AG04450 (cell line): ENCODE data around the gene VPS11. TPM values are rescaled to one million over a fixed set of nuclear protein-coding genes. Genes with fewer than 3 reads are reported as not detected.

ENCODE experiments used
- CTCF ChIA-PET: fragments of 300-600, 350-600 bp; formaldehyde crosslinking; extraction: SDS; loops from one replicate; lab custom pipeline; 2022; ENCODE audit warnings: antibody characterized with exemption, inconsistent platforms; lab: Charles Lee
- POLR2A ChIA-PET: fragments of 350-600 bp; formaldehyde crosslinking; extraction: SDS; loops from one replicate; lab custom pipeline; 2021; ENCODE audit warnings: antibody characterized with exemption, inconsistent platforms; lab: Yijun Ruan, JAX
- DNase-seq: peaks from one replicate; pipeline ENCODE4 v3.0.0-alpha.2; 2011; ENCODE audit warnings: low read depth, low spot score
- H3K27ac ChIP-seq: one replicate; pipeline ENCODE4 v1.5.1; 2012; ENCODE audit warnings: low read depth, low read length, control low read depth
- H3K27me3 ChIP-seq: one replicate; pipeline ENCODE4 v1.6.0; 2012; ENCODE audit warnings: low read length; ENCODE audit not compliant: control insufficient read depth, insufficient read depth
- H3K4me3 ChIP-seq: 2 replicates; pipeline ENCODE4 v1.5.1; 2011; ENCODE audit warnings: mild to moderate bottlenecking, low read depth, low read length, control low read depth
- H3K9me3 ChIP-seq: 2 replicates; pipeline ENCODE4 v1.5.1; 2012; ENCODE audit warnings: low read length; ENCODE audit not compliant: control insufficient read depth, insufficient read depth
- polyA plus RNA-seq: library from polyadenylated mRNA; depleted of rRNA; stranded (reverse); fragments of >200 nt; gene quantifications from 2 replicates; pipeline ENCODE4 v1.2.3, GENCODE V29; 2011
- TF ChIP-seq, protein P1 (sequence below): IDR thresholded peaks from 2 replicates; pipeline ENCODE4 v1.5.1; 2011; ENCODE audit warnings: low read depth, low read length, control low read depth, inconsistent platforms

Gene VPS11
- polyA plus RNA-seq, 1 experiment: 9.9 TPM

DNA sequence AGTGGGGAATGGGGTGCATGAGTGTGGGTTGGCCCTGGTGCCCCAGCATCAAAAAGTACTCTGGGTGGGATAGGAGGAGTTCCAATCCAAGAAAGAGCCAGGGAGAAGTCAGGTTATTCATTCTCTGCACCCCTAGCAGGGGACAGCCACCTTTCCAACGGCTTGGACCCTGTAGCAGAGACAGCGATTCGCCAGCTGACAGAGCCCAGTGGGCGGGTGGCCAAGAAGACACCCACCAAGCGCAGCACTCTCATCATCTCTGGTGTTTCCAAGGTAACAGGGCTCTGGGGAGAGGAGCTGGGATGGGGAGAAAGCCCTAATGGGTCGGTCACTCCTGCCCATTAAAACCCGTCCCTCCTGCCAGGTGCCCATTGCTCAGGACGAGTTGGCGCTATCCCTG is 46.1 kb downstream of the VPS11 start:
- no peaks in the 10 kb centered on the region for H3K9me3 ChIP-seq
- DNase-seq: no peak
- TF ChIP-seq, protein P1, sequence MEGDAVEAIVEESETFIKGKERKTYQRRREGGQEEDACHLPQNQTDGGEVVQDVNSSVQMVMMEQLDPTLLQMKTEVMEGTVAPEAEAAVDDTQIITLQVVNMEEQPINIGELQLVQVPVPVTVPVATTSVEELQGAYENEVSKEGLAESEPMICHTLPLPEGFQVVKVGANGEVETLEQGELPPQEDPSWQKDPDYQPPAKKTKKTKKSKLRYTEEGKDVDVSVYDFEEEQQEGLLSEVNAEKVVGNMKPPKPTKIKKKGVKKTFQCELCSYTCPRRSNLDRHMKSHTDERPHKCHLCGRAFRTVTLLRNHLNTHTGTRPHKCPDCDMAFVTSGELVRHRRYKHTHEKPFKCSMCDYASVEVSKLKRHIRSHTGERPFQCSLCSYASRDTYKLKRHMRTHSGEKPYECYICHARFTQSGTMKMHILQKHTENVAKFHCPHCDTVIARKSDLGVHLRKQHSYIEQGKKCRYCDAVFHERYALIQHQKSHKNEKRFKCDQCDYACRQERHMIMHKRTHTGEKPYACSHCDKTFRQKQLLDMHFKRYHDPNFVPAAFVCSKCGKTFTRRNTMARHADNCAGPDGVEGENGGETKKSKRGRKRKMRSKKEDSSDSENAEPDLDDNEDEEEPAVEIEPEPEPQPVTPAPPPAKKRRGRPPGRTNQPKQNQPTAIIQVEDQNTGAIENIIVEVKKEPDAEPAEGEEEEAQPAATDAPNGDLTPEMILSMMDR: no peak
- H3K4me3 ChIP-seq: no peak overlapping the region
- no peak overlapping the region for H3K27ac ChIP-seq
- ChIA-PET POLR2A (no interaction called here), CTCF (no interaction called here)
- no peaks in the 10 kb centered on the region for H3K27me3 ChIP-seq

DNA sequence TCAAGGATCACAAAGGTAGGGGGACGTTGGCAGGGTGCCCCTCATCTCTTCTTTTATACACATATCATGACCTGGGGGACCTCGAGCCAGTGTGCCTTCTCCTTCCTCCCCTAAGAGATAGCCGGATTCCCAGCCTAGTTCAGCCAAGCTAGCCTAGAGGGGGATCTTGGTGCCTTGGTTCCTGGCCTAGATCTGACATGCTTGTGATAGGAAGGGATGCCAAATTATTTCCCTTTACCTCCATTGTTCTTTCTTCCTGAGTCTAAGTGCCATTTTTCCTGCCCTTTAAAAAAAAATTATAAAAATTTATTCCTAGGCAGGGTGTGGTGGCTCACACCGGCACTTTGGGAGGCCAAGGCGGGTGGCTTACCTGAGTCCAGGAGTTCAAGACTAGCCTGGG is 46.7 kb downstream of the VPS11 start:
- no peak for DNase-seq
- CTCF ChIA-PET: no interaction called here
- POLR2A ChIA-PET: no interaction called here

DNA sequence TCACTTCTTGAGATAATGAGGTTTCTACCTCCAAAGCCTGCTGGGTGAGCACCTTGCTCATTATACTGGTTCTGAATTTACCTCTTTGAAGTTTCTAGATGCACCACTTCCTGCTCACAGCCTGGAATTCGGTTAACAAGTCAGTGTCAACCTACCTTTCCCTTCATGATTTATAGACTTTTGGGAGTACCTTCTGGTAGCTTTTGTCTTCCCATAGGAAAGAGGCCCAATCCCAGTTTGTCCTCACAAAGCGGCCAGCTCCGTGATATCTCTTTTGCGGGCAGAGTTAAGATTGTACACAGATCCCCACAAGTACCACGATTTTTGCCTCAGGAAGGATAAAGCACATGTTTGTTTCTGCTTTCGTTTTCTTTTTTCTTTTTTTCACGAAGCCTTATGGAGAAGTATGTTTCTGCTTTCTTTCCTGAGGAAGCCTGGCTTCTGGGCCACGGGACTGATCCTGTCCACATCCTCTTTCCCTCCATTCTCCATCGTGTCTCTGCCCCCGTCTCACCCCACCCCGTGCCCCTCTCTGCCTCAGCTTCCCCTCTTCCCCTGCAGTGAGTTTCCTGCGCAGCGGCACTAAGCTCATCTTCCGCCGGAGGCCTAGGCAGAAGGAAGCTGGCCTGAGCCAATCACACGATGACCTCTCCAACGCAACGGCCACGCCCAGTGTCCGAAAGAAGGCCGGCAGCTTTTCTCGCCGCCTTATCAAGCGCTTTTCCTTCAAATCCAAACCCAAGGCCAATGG is 48.0 kb downstream of the VPS11 start:
- no peaks in the 10 kb centered on the region for H3K27me3 ChIP-seq
- POLR2A ChIA-PET: no interaction called here
- H3K4me3 ChIP-seq: no peak overlapping the region
- CTCF ChIA-PET: interaction anchor here (1.4 to 1.6 kb wide), 2 partner anchors 17 to 53 kb away, joined by 3 to 4 read pairs; no protein-coding TSS in a partner anchor
- H3K27ac ChIP-seq: no peak overlapping the region
- DNase-seq: no peak
- TF ChIP-seq, protein P1: no peak
- H3K9me3 ChIP-seq: no peaks in the 10 kb centered on the region

More for the DNA sequence above, 46.7 kb downstream of the VPS11 start:
- no peaks in the 10 kb centered on the region for H3K27me3 ChIP-seq
- no peaks in the 10 kb centered on the region for H3K9me3 ChIP-seq
- no peak overlapping the region for H3K27ac ChIP-seq
- H3K4me3 ChIP-seq: no peak overlapping the region
- TF ChIP-seq, protein P1: no peak

DNA sequence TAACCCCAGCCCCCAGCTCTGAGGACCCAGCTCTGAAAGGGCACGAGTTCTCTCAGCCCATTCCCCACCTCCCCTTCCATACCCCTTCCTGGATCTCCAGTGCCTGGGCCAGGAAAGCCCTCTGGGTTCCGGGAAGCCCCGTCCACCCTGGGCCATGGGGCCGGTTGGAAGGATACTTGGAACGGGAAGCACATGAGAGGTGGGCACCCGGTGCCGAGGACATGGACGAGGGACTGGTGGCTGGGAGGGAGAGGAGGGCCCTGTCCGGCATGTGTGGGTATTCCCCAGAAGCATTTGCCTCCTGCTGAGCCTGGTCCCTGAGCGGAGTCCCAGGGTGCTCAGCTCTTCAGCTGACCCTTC is 48.6 kb downstream of the VPS11 start:
- TF ChIP-seq, protein P1: no peak
- ChIA-PET POLR2A (no interaction called here), CTCF (interaction anchor here (1.4 to 1.6 kb wide), 2 partner anchors 17 to 53 kb away, joined by 3 to 4 read pairs; no protein-coding TSS in a partner anchor)
- Histone ChIP-seq H3K27me3 (no peaks in the 10 kb centered on the region), H3K27ac (no peak overlapping the region), H3K4me3 (no peak overlapping the region), H3K9me3 (no peaks in the 10 kb centered on the region)
- DNase-seq: no peak

DNA sequence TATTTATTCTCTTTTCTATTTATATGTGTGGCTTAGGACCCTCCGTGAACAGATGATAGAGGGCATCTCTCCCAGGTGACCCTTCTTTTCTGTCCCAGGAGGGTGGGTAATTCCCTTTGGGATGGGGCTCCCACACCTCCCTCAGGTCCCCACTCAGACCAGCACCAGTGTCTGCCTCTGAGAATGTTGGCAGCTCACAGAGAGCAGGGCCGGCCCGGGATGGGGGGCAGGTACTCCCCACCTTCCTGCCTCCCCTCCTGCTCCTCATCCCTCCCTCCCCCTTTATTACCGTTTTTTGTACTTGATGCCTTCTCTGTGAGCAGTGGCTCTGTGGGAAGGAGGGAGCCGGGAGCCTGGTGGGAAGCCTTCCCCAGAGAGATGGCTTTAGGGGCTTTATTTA is 49.0 kb downstream of the VPS11 start:
- DNase-seq: no peak
- Histone ChIP-seq H3K27ac (no peak overlapping the region), H3K27me3 (no peaks in the 10 kb centered on the region), H3K4me3 (no peak overlapping the region), H3K9me3 (no peaks in the 10 kb centered on the region; the same call in 1 of the 2 replicates)
- CTCF ChIA-PET: interaction anchor here (0.8 to 1.6 kb wide), 3 partner anchors 18 to 80 kb away, joined by 3 to 4 read pairs (median 3); no protein-coding TSS in a partner anchor
- POLR2A ChIA-PET: no interaction called here
- TF ChIP-seq, protein P1: no peak
